ENCODE data around the gene CABP7.

CABP7 gene

DNA sequence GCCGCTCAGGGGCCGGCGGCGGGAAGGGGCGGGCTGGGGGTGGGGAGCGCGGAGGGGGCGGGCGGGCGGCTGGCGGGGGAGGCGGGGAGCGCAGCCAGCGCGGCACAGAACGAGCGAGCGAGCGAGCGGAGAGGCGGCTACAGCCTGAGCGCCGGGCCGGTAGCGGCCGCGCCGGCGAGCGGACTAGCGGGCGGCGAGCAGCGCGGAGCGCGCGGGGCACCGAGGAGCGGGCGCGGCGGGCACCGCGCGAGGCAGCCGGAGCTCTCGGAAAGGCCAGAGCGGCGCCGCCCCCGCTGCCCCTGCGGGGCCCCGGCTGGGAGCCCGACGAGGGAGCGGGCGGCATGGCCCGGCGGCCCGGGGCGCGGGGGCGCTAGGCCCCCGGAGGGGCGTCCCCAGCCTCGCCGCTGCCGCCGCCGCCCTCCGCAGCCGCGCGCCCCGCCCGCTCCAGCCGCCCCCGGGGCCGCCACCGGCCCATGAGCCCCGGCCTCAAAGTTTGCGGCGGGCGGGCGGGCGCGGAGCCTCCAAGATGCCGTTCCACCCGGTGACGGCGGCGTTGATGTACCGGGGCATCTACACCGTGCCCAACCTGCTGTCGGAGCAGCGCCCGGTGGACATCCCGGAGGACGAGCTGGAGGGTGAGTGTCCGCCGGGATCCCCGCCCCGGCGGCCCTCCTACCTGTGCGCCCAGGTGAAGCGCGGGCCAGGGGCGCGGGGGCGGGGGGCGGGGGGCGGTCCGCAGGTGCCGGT lies at the start of gene CABP7:
Gene CABP7, plus strand, starts transcription at position 105 of the 747 bp plus-strand sequence. Its CDS starts 422 bp downstream, at position 527.
- in situ Hi-C loops (cut with MboI; ENCODE audit: low sequenced_read_pairs): no loop called here

GRCh38 chr22:29670626-29671025 lies 49.2 kb upstream of the CABP7 start:
- in situ Hi-C loops (cut with MboI; ENCODE audit: low sequenced_read_pairs): no loop called here

DNA sequence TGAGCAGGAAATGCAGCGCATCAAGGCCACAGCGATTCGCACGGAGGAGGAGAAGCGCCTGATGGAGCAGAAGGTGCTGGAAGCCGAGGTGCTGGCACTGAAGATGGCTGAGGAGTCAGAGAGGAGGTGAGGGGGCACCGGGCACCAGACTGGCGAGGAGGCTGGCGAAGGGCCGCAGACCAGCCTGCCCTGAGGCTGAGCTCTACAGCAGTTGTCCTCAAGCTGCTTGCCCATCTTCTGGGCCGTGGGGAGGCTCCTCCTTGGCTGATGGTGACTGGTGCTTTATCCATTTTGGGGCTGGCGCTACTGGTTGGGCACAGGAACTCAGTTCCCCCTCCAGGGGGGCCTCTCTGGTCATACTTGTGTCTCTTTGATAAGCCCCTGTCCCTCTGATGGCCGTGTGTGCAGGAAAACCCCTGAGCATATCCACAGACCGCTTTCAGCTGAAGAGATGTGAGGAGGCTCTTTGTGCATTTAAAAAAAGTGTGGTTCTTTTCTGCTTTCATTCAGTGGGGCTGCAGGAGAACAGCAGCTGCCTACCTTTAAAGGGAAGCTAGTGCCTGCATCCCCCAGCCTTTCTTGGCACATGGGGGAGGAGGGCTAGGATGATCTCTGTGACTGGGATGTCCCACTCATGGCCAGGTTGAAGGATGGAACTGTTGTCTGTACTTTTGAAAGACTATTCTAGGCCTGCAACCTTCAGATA lies 46.3 kb upstream of the CABP7 start:
- in situ Hi-C loops (cut with MboI; ENCODE audit: low sequenced_read_pairs): no loop called here

DNA sequence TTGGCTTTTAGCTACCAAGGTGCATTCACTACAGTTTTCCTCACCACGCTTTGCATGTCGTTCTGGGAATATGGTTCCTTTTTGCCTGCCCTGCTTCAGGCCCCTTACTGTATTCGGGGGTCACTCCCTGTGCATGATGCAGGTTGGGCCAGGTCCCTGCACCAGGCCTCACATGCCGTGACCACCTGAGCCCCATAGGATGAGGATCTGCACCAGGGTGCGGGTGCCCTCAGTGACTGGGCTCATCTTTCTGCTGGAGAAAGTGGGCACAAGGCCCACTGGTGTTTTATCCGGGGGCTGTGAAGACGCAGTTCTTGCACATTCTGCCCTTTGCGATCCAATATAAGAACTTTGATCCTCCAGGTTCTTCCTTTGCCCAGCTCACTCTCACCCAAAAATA lies 45.7 kb upstream of the CABP7 start:
- in situ Hi-C loops (cut with MboI; ENCODE audit: low sequenced_read_pairs): no loop called here

- in situ Hi-C loops (cut with MboI; ENCODE audit: low sequenced_read_pairs): no loop called here
Observed at GRCh38 chr22:29679316-29679715, 40.5 kb upstream of the CABP7 start.

DNA sequence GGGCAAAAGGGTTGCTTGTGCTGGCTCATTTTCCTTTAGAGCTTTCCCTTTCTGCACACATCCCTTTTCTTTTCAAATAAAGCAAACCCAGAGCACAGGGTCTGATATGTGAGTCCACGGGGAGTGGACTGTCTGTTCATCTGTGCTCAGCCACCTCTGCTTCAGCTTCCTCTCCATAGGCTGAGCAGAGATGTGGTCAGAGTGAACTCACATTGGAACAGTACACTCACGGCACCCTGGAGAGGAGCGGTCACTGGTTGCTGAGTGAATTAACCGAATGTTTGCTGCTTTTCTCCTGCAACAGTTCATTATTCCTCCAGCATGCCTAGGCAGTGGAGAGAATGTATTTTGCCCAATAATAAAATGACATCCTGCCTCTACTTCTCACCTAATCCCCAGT lies 36.3 kb upstream of the CABP7 start:
- in situ Hi-C loops (cut with MboI; ENCODE audit: low sequenced_read_pairs): no loop called here

DNA sequence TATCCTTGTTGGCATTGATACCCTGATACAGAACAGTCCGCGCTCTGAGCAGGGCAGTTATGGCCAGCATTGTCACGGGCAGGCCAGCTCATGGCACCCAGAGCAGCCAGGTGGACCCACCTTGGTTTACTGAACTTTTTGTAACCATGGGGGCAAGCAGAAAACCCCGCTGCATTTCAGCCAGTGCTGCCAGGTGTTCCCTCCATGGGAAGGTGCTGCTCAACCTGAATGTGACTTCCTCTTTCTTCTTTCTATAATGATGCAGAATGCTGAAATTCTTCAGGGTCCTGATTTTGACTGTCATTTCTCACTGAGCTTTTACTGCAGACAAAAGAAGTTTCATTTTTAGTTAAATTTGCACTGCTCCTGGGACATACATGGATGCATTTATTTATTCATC lies 35.6 kb upstream of the CABP7 start:
- in situ Hi-C loops (cut with MboI; ENCODE audit: low sequenced_read_pairs): no loop called here

DNA sequence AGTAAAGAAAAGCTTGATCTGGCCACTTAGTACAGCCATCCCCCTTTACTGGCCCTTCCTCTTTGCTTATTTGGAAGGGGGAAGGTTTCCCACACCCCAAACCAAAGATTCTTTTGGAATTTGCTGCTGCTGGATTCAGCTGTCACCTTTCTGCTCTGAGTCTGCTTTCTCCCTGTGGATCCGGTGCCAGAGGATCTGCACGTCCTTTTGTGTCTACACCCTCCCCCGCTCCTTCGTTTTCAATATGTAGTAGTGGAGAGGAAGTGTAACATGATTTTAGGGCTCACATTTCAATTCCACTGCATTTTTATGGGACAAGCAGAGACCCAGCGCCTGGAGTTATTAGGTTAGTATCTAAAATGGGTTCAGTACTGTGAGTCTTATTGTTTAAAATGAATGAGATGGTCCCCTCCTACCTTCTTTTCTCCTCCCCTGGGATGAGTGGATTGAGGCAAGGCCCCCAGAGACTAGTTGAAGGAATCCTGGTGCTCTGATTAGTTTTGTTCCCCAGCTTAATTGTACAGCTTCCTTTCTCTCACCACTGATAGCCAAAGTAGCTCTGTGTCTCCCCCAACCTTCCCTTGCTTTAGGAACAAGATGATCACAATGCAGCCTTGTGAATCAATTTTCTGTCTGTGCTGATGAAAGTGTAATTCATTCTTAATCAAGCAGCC lies 30.5 kb upstream of the CABP7 start:
- in situ Hi-C loops (cut with MboI; ENCODE audit: low sequenced_read_pairs): no loop called here

DNA sequence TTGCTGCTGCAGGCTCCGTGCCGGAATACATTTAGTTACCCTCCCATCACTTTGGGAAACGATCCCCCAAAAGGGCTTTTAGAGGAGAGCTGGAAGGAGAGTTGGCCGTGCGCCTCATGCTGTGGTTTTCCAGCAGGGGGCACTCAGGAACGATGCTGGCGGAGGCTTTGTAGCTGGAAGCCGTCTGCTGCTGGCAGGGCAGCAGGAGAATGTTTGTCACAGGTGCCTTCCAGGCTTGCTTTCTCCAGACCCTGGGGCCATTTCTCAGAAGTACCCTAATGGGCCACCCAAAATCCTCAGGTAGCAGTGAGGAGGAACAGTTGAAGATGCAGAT lies 30.0 kb upstream of the CABP7 start:
- in situ Hi-C loops (cut with MboI; ENCODE audit: low sequenced_read_pairs): no loop called here

- in situ Hi-C loops (cut with MboI; ENCODE audit: low sequenced_read_pairs): no loop called here
Observed at GRCh38 chr22:29690476-29690875, 29.3 kb upstream of the CABP7 start.

- in situ Hi-C loops (cut with MboI; ENCODE audit: low sequenced_read_pairs): no loop called here
Observed at GRCh38 chr22:29691636-29692326, 28.0 kb upstream of the CABP7 start.

DNA sequence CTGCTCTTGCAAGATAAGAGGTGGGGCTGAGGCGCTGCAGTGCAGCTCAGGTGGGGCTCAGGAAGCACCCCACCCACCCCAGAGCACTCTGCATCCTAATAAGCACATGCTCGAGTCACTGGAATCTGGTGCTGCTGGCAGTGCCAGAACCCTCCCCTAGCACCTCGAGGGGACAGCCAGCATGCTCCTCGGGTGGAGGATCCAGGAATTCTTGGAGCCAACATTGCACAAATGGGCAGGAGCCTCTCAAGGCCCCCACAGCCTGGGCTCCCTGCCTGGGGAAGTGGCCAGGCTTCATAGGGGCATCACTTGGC lies 27.5 kb upstream of the CABP7 start:
- in situ Hi-C loops (cut with MboI; ENCODE audit: low sequenced_read_pairs): no loop called here

GRCh38 chr22:29693161-29693560 lies 26.6 kb upstream of the CABP7 start:
- in situ Hi-C loops (cut with MboI; ENCODE audit: low sequenced_read_pairs): no loop called here

GRCh38 chr22:29693671-29694070 lies 26.1 kb upstream of the CABP7 start:
- in situ Hi-C loops (cut with MboI; ENCODE audit: low sequenced_read_pairs): no loop called here

GRCh38 chr22:29695129-29695926 lies 24.5 kb upstream of the CABP7 start:
- in situ Hi-C loops (cut with MboI; ENCODE audit: low sequenced_read_pairs): no loop called here

GRCh38 chr22:29697853-29698598 lies 21.8 kb upstream of the CABP7 start:
- in situ Hi-C loops (cut with MboI; ENCODE audit: low sequenced_read_pairs): no loop called here

- in situ Hi-C loops (cut with MboI; ENCODE audit: low sequenced_read_pairs): no loop called here
Observed at GRCh38 chr22:29700206-29700899, 19.4 kb upstream of the CABP7 start.

- in situ Hi-C loops (cut with MboI; ENCODE audit: low sequenced_read_pairs): no loop called here
Observed at GRCh38 chr22:29700900-29701154, 19.0 kb upstream of the CABP7 start.

DNA sequence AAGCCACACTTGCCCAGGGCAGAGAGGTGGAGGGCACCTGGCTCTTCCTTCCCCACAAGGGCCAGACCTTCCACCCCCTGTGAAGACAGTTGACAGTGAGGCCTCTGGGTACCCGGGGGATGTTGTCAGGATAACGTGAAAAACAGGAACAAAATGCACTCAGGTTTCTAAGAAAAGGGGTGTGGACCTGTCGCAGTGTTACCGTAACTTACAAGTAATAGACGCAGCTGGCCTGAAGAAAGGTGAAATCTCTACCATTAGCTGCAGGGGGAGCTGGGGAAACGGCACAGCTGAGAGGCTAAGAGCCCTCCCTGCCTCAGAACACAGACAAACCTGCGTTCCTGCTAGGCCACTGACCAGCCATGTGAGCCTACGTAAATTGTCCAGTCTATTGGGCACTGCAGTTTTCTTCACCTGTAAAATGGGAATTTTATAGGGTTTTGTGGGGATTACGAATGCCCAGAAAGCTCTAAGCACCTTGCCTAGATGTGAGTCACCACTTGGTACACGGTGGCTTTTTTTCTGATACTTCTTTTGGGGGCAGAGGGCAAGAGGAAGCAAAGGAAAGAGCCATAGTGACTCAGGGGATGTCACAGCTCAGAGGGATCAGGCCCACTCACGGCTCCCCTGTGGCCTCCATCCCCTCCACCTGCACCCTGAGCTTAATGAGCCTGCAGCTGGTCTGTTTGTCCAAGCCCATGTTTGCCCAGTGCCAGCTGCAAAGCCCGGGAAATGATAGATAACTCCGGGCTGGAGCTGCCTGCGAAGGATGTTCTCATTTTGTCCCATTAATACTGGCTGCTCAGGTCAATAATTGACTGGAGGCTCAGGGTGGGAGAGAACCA lies 18.4 kb upstream of the CABP7 start:
- in situ Hi-C loops (cut with MboI; ENCODE audit: low sequenced_read_pairs): no loop called here

Measured in hTERT RPE-1 (cell line).